OCI-M2 (cell line): ENCODE measurements around the gene MRPL24.

Experiments
- DNase-seq: peaks from one replicate; lab custom pipeline; 2025; ENCODE audit not compliant: unreplicated experiment; lab: John Stamatoyannopoulos, UW

MRPL24 gene

DNA sequence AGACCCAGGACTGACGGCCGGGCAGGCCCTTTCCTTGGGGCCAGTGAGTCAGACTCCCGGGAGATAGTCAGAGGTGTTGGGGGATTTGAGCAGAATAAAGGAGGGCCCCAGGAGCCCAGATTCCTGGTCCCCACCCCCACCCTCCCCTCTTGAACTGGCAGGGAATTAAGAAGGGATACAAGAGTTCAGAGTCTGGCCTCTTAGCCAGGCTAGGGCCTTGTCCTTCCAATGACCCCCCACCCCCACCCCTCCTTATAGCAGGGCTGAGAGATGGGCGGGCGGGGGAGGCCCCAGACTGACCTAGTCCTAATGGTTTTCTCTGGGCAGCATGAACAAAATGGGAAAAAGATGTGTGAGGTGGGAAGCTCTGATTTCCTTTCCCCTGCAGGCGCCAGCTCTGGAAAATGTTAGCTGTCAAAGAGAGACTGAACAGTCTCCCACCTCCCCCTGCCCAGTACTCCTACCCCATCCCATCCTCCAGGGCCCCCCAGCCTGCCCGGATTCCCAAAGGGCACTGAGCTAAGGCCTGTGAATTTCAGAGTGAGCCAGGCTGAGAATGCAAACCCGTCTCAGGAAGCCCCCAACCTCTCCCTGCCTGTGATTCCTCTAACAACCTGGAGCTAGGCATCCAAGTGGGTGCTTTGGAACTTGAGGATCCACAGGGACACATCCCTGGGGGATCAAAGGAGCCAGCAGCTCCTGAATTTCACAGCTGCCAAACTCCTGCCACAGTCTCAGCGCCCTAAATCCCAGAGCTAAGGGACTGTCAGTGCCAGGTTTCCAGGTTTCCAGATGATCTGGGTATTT is 29.7 kb downstream of the MRPL24 start:
- DNase-seq, result no peak

DNA sequence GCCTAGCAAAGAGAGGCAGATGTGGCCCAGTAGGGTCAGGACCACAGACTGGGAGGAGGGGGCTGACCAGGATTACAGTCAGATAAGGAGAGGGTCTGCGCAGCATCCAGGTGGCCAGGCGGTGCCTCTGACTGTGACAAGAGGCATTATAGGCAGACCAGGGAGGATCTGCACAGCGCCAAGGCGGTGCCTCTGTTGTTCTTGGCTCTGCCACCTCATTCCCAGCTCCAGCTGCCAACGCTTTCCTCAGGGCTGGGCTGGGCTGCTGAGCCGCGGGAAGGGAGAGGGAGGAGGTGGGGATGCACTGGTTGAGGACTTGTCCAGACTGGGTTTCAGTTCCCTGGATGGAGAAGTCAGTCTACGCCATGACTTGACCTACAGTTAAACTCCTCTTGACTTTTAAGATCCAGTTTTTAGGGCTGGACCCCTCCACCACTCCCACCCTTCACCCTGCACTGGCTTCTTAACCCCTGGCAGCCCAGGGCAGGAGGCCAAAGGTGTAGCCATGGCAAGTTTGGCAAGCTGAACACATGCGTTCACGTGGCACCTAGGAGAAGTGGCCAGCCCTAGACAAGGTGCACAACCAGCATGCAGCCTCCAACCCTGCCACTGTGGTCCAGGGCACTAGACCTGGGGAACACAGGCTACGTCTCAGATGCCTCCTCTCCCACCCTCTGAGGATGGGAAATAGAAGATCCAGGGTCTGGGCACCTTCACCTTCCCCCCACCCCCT is 31.0 kb downstream of the MRPL24 start:
- no peak for DNase-seq

GRCh38 chr1:156709031-156709430 is 31.9 kb downstream of the MRPL24 start:
- DNase-seq, result no peak

GRCh38 chr1:156708218-156708661 is 32.6 kb downstream of the MRPL24 start:
- no peak for DNase-seq

GRCh38 chr1:156707417-156708217 is 33.3 kb downstream of the MRPL24 start:
- no peak for DNase-seq

GRCh38 chr1:156706657-156707416 is 34.1 kb downstream of the MRPL24 start:
- DNase-seq, result no peak

DNA sequence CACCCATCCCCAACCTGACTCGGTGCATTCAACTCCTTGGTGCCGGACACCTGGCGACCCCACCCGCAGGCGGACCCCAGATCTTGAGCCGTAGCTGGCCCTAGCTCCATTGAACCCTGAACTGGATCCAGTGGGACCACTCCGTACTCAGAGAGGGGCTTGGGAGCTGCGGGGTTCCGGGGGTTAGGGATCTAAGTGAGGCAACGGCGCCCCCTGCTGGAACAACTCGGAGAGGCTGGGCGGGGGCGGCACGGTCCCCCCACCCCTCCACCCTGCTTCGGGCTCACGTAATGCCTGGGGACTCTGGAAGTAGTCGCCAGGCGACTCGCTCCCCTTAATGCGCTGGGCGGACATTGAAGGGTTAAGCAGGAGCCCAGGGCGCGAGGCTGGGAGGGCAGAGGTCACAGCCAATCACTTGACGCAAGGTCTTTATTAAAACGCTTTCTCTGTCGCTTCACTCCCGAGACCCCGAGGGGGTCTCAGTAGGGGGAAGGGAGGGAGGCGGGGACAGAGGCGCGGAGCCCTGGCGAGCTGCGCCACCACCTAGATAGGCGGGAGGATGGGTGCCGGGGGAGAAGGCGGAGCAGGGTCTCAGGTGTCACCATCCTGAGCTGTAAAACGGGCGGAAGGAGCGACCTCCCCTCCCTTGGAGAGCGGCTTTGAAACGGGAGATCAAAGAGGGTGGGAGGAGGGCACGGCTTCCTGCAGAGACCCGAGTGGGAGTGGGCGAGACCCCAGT is 34.8 kb downstream of the MRPL24 start:
- DNase-seq, result no peak

GRCh38 chr1:156705321-156705917 is 35.5 kb downstream of the MRPL24 start, which contains the start of gene CRABP2:
Gene CRABP2 (minus strand): TSS chr1:156705583. CDS start chr1:156705446, 137 bp downstream.
- no peak for DNase-seq

GRCh38 chr1:156704930-156705320 is 36.0 kb downstream of the MRPL24 start:
- no peak for DNase-seq

- no peak for DNase-seq
These were observed 36.6 kb downstream of the MRPL24 start for GRCh38 chr1:156704166-156704711.

- DNase-seq, result no peak
These were observed 37.1 kb downstream of the MRPL24 start for GRCh38 chr1:156703741-156704140.

DNA sequence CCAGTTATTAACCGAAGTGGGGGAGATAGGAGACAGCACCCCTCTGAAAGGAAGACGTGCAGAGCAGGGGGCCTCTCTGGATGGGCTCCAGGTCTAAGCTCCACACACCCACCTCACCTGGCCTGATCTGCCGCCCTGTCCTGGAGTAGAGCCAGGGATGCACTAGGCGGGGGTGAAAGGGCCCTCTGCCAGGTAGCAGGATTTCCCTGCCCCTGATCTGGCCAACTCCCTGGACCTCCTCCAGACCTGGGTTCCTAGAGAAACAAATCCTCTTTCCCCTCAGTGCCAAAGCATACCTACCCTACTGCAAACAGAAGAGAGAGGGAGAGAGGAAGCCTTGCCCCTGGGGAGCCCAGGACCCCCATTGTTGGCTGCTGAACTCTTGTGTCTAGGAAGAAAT is 37.6 kb downstream of the MRPL24 start:
- DNase-seq, result no peak

DNA sequence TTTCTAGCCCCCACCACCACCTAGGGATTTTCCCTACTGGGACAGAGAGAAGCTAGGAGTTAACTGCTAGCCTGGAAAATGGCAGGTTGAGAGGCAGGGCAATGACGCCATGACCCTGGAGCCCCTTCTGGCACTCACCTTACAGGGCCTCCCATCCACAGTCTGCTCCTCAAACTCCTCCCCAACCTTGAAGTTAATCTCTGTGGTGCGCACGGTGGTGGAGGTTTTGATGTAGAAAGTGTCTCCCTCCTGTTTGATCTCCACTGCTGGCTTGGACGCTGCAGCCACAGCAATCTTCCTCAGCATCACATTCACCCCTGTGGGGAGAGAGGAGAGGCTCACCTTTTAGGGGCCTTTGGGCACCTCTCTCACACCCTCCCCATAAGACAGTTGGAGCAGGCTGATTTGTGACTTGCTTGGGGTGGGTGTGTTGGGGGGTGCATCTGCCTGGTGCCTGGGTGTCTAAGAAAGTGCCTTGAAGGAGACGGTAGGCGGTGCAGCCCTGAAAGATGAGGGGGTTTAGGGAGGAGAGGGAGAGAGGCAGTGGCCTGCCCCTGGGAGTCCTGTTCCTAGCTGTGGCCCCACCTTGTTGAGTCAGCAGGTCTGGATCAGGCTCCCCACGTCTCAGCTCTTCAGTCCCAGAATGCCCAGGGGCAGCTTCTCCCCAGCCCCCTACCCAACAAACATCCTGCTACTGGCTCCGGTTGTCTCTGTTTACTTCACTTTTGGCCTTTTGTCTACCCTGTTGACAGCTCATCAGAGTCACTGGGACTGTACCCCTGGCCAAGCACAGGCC is 40.0 kb downstream of the MRPL24 start:
- DNase-seq, result no peak

DNA sequence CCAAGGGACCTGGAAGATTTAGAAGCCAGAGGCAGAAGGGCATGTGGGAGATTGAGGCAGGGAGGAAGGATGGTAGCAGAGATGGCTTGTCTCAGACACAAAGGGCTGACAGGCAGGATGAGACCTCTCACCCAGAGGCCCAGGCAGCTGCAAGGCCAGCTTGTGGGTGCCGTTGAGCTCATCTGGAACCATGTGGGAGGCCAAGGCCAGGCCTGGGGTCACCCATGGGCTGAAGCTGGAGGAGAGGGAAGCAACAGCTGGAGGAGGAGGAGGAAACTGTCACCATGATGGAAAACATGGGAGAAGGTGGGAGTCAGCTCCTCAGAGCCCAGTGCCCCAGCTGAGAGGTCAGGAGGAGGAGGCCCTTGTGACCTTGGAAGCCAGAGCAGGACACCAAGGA is 41.9 kb downstream of the MRPL24 start:
- no peak for DNase-seq

GRCh38 chr1:156697481-156697880 is 43.4 kb downstream of the MRPL24 start:
- no peak for DNase-seq

DNA sequence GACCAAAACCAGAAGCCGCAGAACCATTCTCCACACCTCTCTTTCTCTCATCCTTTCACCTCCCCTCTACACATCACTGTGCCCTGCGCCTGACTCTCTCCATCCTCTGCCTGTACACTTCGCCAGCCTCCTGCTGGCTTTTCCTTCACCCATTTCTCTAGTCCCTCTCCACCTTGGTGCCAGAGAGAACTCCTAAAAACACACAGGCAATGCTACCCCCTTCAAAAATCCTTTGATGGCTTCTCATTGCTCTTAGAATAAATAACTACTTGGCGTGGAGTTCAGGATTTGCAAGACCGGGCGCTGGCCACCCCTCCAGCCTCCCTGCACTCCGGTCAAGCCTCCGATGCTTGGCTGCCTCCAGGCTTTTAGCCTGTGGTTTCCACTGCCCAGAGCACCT is 44.1 kb downstream of the MRPL24 start:
- DNase-seq, result no peak

DNA sequence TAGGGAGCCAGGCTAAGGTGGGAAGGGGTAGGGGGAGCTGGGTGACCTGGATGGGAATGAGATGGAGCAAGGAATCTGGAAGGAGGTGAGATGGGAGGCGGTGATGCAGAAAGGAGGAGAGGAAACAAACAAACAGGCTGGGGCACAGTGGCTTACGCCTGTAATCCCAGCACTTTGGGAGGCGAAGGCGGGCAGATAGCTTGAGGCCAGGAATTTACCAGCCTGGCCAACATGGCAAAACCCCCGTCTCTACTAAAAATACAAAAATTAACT is 46.3 kb downstream of the MRPL24 start:
- no peak for DNase-seq

DNA sequence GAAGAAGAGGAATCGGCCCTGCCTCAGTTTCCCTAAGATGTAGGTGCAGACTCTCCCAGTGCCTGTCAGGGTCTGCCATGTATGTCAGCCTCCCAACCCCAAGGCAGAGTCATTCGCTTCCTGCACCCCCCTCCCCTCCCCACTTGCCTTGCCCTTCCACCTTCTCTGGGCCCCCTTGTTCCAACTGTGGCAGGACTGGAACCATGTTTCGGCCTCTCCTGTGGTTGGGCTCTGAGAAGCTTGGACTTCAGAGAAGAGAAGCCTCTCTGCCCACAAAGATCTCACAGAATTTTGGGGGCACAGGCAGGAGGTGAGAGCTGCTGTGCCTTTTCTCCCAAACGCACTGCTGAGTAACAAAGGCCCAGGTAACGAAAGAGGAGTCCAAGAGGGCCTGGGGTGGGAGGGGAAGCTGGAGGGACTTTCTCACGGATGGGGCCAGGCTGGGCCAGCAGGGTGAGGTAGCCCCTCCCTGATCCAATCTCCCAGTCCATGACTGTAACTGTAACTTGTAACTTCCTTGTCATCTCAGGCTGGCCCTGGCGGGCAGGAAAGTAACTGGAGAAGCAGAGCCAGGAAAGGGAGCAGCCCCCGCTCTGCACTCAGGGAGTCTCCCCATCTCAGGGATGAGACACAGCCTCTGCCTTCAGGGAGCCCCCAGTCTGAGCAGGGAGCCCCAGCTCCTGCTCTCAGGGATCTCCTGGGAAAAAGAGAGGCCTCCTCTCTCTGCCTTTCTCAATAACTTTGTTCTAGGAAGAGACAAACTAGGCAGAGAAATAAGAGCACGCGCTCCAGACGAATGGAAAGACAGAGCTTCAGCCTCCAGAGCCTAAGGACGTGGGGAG is 46.8 kb downstream of the MRPL24 start:
- no peak for DNase-seq
